H1 (cell line): ENCODE measurements around the gene GMPPA. TPM values are rescaled to one million over a fixed set of nuclear protein-coding genes. Genes with fewer than 3 reads are reported as not detected.

ENCODE experiments used
- CTCF ChIA-PET: fragments of 300-600 bp; sonication (Branson Sonifier 250); formaldehyde crosslinking; loops from one replicate; lab custom pipeline; 2021; ENCODE audit not compliant: partially characterized antibody; lab: Charles Lee
- POLR2A ChIA-PET: fragments of 300-600 bp; sonication (Branson Sonifier 250); formaldehyde crosslinking; loops from one replicate; lab custom pipeline; 2021; ENCODE audit warnings: inconsistent platforms; ENCODE audit not compliant: partially characterized antibody; lab: Charles Lee
- DNase-seq, 2 experiments: peaks; one replicate each; pipeline versions ENCODE4 v3.0.0 to v3.0.0-alpha.2; 2010 to 2022; ENCODE audit warnings: low spot score in 2 of 2, low read depth in 1 of 2, mixed read lengths in 1 of 2
- FAIRE-seq: peaks from 2 replicates; lab custom pipeline; 2011; peaks lifted over from hg19 to GRCh38; lab: Jason Lieb, UNC
- H2AFZ ChIP-seq: 2 replicates; pipeline ENCODE4 v1.8.1; 2012; ENCODE audit warnings: low read length, inconsistent platforms
- H2AK5ac ChIP-seq: 2 replicates; pipeline ENCODE4 v1.6.1; 2013; ENCODE audit warnings: low read depth, low read length
- H2BK120ac ChIP-seq: replicated peaks from 2 replicates; pipeline ENCODE3; 2013; ENCODE audit warnings: low read depth, low read length, inconsistent platforms
- H2BK12ac ChIP-seq: 2 replicates; pipeline ENCODE4 v1.6.1; 2013; ENCODE audit warnings: low read depth, low read length
- H2BK15ac ChIP-seq: 2 replicates; pipeline ENCODE4 v1.6.1; 2013; ENCODE audit warnings: low read length
- H2BK20ac ChIP-seq: 2 replicates; pipeline ENCODE4 v1.6.1; 2013; ENCODE audit warnings: low read length
- H2BK5ac ChIP-seq: 2 replicates; pipeline ENCODE4 v1.6.1; 2013; ENCODE audit warnings: low read depth, low read length
- H3K14ac ChIP-seq: 2 replicates; pipeline ENCODE4 v1.6.1; 2013; ENCODE audit warnings: inconsistent platforms; ENCODE audit not compliant: insufficient read length
- H3K18ac ChIP-seq: 2 replicates; pipeline ENCODE4 v1.6.1; 2013; ENCODE audit warnings: low read length; ENCODE audit errors: extremely low read depth
- H3K23ac ChIP-seq: 2 replicates; pipeline ENCODE4 v1.6.1; 2013; ENCODE audit warnings: inconsistent platforms; ENCODE audit not compliant: insufficient read length
- H3K23me2 ChIP-seq: 2 replicates; pipeline ENCODE4 v1.6.1; 2013; ENCODE audit warnings: low read depth, low read length
- H3K27ac ChIP-seq: 2 replicates; pipeline ENCODE4 v1.6.1; 2011; ENCODE audit warnings: low read depth, low read length, inconsistent platforms
- H3K27me3 ChIP-seq, 4 experiments: replicated peaks in 1 of 4; 1 replicate in 1 of 4; 2 replicates in 3 of 4; pipeline versions ENCODE4 v1.6.1 to v1.8.1; 2011 to 2013; ENCODE audit warnings: low read length in 3 of 4, mild to moderate bottlenecking in 3 of 4, inconsistent platforms in 2 of 4, mixed read lengths in 2 of 4, moderate library complexity in 1 of 4; ENCODE audit not compliant: control insufficient read depth in 3 of 4, insufficient read depth in 3 of 4; ENCODE audit errors: extremely low read depth in 1 of 4
- H3K36me3 ChIP-seq, 4 experiments: 2 replicates each; pipeline versions ENCODE4 v1.6.1 to v1.8.1; 2011 to 2013; ENCODE audit warnings: mild to moderate bottlenecking in 4 of 4, low read length in 3 of 4, moderate library complexity in 2 of 4, control low read depth in 1 of 4, inconsistent platforms in 1 of 4; ENCODE audit not compliant: insufficient read depth in 4 of 4, control insufficient read depth in 2 of 4
- H3K4ac ChIP-seq: replicated peaks from 2 replicates; pipeline ENCODE3; 2013; ENCODE audit warnings: low read length, low read depth, mixed read lengths, inconsistent platforms; ENCODE audit not compliant: insufficient read length
- H3K4me1 ChIP-seq, 4 experiments: replicated peaks in 1 of 4; 1 replicate in 1 of 4; 2 replicates in 3 of 4; pipeline versions ENCODE4 v1.6.1 to v1.8.1; 2011 to 2013; ENCODE audit warnings: low read length in 3 of 4, inconsistent platforms in 2 of 4, mixed read lengths in 1 of 4; ENCODE audit not compliant: insufficient read depth in 4 of 4, control insufficient read depth in 3 of 4
- H3K4me2 ChIP-seq, 2 experiments: 2 replicates each; pipeline versions ENCODE4 v1.6.1 to v1.8.1; 2011 to 2013; ENCODE audit warnings: low read depth in 2 of 2, low read length in 2 of 2, control low read depth in 1 of 2, inconsistent platforms in 1 of 2, mild to moderate bottlenecking in 1 of 2; ENCODE audit not compliant: insufficient read depth in 1 of 2
- H3K4me3 ChIP-seq, 4 experiments: fragments of 200-600, 300-600 bp in 1 of 4; sonication (generic), shearing (Covaris generic), sonication (Bioruptor Twin) in 1 of 4; 2 replicates each; pipeline versions ENCODE4 v1.5.1 to v1.8.1; 2011 to 2016; ENCODE audit warnings: low read length in 4 of 4, low read depth in 3 of 4, control low read depth in 2 of 4, inconsistent platforms in 2 of 4, mild to moderate bottlenecking in 2 of 4, mixed read lengths in 1 of 4, moderate library complexity in 1 of 4; ENCODE audit not compliant: insufficient read depth in 2 of 4; ENCODE audit errors: extremely low read depth in 1 of 4
- H3K56ac ChIP-seq: replicated peaks from 2 replicates; pipeline ENCODE3; 2013; ENCODE audit warnings: low read depth, mild to moderate bottlenecking, mixed read lengths, low read length, inconsistent platforms; ENCODE audit not compliant: insufficient read length
- H3K79me1 ChIP-seq: 2 replicates; pipeline ENCODE4 v1.6.1; 2013; ENCODE audit warnings: low read depth, low read length, control low read depth
- H3K79me2 ChIP-seq, 2 experiments: 2 replicates each; pipeline versions ENCODE4 v1.6.1 to v1.8.1; 2012 to 2013; ENCODE audit warnings: low read length in 2 of 2, mild to moderate bottlenecking in 2 of 2, inconsistent platforms in 1 of 2; ENCODE audit not compliant: insufficient read depth in 2 of 2, control insufficient read depth in 1 of 2
- H3K9ac ChIP-seq, 4 experiments: replicated peaks in 1 of 4; 1 replicate in 1 of 4; 2 replicates in 3 of 4; pipeline versions ENCODE4 v1.6.1 to v1.8.1; 2011 to 2013; ENCODE audit warnings: low read depth in 3 of 4, low read length in 3 of 4, control low read depth in 2 of 4, mild to moderate bottlenecking in 2 of 4, moderate library complexity in 2 of 4, inconsistent platforms in 1 of 4; ENCODE audit errors: extremely low read depth in 1 of 4
- H3K9me3 ChIP-seq, 2 experiments: 2 replicates each; pipeline versions ENCODE4 v1.6.1 to v1.8.1; 2012 to 2013; ENCODE audit warnings: mild to moderate bottlenecking in 2 of 2, moderate library complexity in 2 of 2, control low read depth in 1 of 2, inconsistent platforms in 1 of 2, low read depth in 1 of 2, low read length in 1 of 2, mixed read lengths in 1 of 2; ENCODE audit not compliant: insufficient read depth in 2 of 2
- H4K20me1 ChIP-seq, 2 experiments: replicated peaks in 1 of 2; 2 replicates each; pipeline versions ENCODE3 to v1.8.1; 2011 to 2013; ENCODE audit warnings: inconsistent platforms in 2 of 2, low read length in 2 of 2, mild to moderate bottlenecking in 1 of 2; ENCODE audit not compliant: insufficient read depth in 2 of 2, control insufficient read depth in 1 of 2
- H4K5ac ChIP-seq: 2 replicates; pipeline ENCODE4 v1.6.1; 2013; ENCODE audit warnings: low read length, low read depth, mixed read lengths, inconsistent platforms; ENCODE audit not compliant: insufficient read length
- H4K8ac ChIP-seq: 2 replicates; pipeline ENCODE4 v1.8.0; 2013; ENCODE audit warnings: mild to moderate bottlenecking, moderate library complexity, low read length, inconsistent platforms; ENCODE audit not compliant: insufficient read depth; ENCODE audit errors: extremely low read depth
- H4K91ac ChIP-seq: replicated peaks from 2 replicates; pipeline ENCODE3; 2013; ENCODE audit warnings: low read length, mixed read lengths, inconsistent platforms; ENCODE audit not compliant: insufficient read length
- ASH2L ChIP-seq: fragments of 200-600, 300-600 bp; sonication (generic); IDR thresholded peaks from one replicate; pipeline ENCODE4 v1.7.1; 2017; ENCODE audit warnings: low read length
- EGR1 ChIP-seq: IDR thresholded peaks from 2 replicates; pipeline ENCODE4 v1.6.1; 2011; ENCODE audit warnings: low read depth, low read length, borderline replicate concordance
- KDM4A ChIP-seq: IDR thresholded peaks from one replicate; pipeline ENCODE4 v1.7.1; 2012; ENCODE audit warnings: low read depth, mild to moderate bottlenecking, moderate library complexity, low read length, inconsistent platforms; ENCODE audit not compliant: severe bottlenecking
- NANOG ChIP-seq: IDR thresholded peaks from 2 replicates; pipeline ENCODE4 v1.6.1; 2011; ENCODE audit warnings: low read length, low read depth, mild to moderate bottlenecking, inconsistent platforms; ENCODE audit not compliant: insufficient read depth, poor library complexity, severe bottlenecking
- PHF8 ChIP-seq: fragments of 200-600 bp; sonication (generic); conservative IDR thresholded peaks from 2 replicates; pipeline ENCODE4 v1.7.1; 2012; ENCODE audit warnings: low read depth, mild to moderate bottlenecking, inconsistent platforms, low read length, moderate library complexity
- POLR2A ChIP-seq, 2 experiments: IDR thresholded peaks; 1 replicate in 1 of 2; 2 replicates in 1 of 2; pipeline ENCODE4 v1.6.1; 2011; ENCODE audit warnings: low read depth in 2 of 2, low read length in 2 of 2, mild to moderate bottlenecking in 2 of 2; ENCODE audit errors: control extremely low read depth in 1 of 2
- TAF1 ChIP-seq: IDR thresholded peaks from 2 replicates; pipeline ENCODE4 v1.6.1; 2011; ENCODE audit warnings: mild to moderate bottlenecking, low read depth, low read length
- TAF7 ChIP-seq: optimal IDR thresholded peaks from 2 replicates; pipeline ENCODE3; 2011; ENCODE audit warnings: low read depth, mild to moderate bottlenecking, inconsistent platforms, low read length, moderate library complexity, borderline replicate concordance
- TEAD4 ChIP-seq: IDR thresholded peaks from 2 replicates; pipeline ENCODE4 v1.6.1; 2012; ENCODE audit warnings: low read depth, low read length, inconsistent platforms, mixed read lengths
- WGBS, 2 experiments: shearing (Covaris generic) in 1 of 2; methylation state at CpG; one replicate each; pipeline versions ENCODE4 v1.1.6 to v1.1.7; 2013 to 2015; ENCODE audit warnings: low lambda C conversion rate in 2 of 2, mixed read lengths in 2 of 2, inconsistent platforms in 1 of 2, low coverage in 1 of 2, missing lambda C conversion rate in 1 of 2; ENCODE audit not compliant: insufficient replicate concordance in 2 of 2, insufficient coverage in 1 of 2, insufficient read length in 1 of 2; ENCODE audit errors: extremely low coverage in 1 of 2, missing lambda C conversion rate in 1 of 2; 5-methylcytosine and 5-hydroxymethylcytosine counted together
- polyA plus RNA-seq, 7 experiments: library from polyadenylated mRNA; depleted of rRNA in 3 of 7; stranded (reverse) in 5 of 7; unstranded in 2 of 7; fragments of >200 nt in 5 of 7; fragments of 200-250 nt in 2 of 7; gene quantifications; 1 replicate in 5 of 7; 2 replicates in 1 of 7; 4 replicates in 1 of 7; pipeline versions ENCODE4 v1.2.1 to v1.2.3, GENCODE V29; 2011 to 2013; ENCODE audit warnings: missing spikeins in 2 of 7, mixed read lengths in 2 of 7
- total RNA-seq: library from RNA; stranded (reverse); fragmentation: NEBNext Ultra II Directional; extraction: Animal tissue kit (Norgen Biotek cat#: 25700); gene quantifications from 2 replicates; pipeline ENCODE4 v1.2.1, GENCODE V29; 2021
- TF ChIP-seq, protein P1 (sequence below): IDR thresholded peaks from 2 replicates; pipeline ENCODE4 v1.6.1; 2012; ENCODE audit warnings: inconsistent platforms

GMPPA gene
- total and polyA plus RNA-seq, 2 of the 8 experiments (the other 6 are each of a cell fraction or from before 2014, with no cell fraction given): 34.3 to 98.8 TPM

DNA sequence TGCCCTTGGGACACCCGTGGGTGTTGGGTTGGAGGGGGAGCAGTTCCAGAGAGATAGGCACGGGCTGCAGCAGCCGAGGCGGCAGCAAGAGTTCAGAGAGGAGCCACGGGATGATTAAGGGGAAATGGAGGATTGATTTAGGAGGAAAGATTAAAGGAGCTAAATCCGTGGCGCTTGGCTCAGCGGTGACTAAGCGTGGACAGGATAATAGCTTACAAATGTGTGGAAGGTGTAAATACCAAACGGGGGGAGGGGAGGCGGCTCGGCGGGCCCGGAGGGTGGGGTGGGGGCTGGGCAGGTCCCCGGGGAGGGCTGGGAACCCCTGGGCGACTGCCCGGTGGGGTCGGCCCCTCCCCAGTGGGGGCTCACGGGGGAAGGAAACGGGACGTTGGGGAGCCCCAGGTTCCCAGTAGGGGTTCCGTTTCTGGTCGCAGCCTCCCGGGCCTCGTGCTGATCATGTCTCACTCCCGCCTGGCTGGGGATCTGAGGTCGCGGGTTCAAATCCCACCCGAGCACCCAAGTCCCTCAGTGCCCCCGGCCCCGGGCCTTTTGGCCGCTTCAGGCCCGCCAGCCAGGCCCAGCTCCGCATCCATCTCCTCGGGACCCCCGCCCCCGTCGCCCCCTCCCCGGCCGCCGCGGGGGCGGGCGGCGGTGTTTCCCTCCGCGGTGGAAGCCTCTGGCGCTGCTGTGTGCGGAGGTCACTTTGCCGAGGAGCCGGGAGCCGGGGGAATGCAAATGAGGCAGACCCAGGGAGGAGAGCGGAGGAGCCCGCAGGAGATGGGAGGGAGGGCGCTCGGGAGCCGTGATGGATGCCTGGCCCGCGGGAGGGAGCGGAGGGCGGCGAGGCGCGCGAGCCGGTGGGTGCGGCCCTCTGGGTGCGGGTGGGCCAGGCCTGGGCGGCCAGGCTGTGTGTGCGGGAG is 23.7 kb downstream of the GMPPA start:
- Histone ChIP-seq H3K27ac (no peak overlapping the region), H3K23ac (no peak overlapping the region), H3K79me2 (no peaks in the 10 kb centered on the region), H3K9ac (no peak overlapping the region), H2BK5ac (peak overlapping the region; percentile 16; the same call in 1 of the 2 replicates), H3K4ac (no peak overlapping the region), H4K5ac (peak overlapping the region; percentile 8), H2BK12ac (peak overlapping the region; percentile 81; the same call in 1 of the 2 replicates), H3K9me3 (no peaks in the 10 kb centered on the region), H3K18ac (peak overlapping the region; percentile 24; the same call in 1 of the 2 replicates), H2AK5ac (no peak overlapping the region), H3K4me1 (peaks cover 0 to 28% (median 19%) of the 10 kb centered on the region in 4 experiments; a peak in 6 of 7 replicates), H3K36me3 (no peaks in the 10 kb centered on the region), H2BK120ac (peak overlapping the region; percentile 62), H2BK20ac (peak overlapping the region; percentile 11; the same call in 1 of the 2 replicates), H3K27me3 (peaks cover 0 to 11% (median 2%) of the 10 kb centered on the region in 4 experiments; a peak in 3 of 7 replicates), H3K4me3 (peak overlapping the region; percentile 38 to 63 (median 52)), H2AFZ (no peak overlapping the region), H4K20me1 (no peaks in the 10 kb centered on the region), H3K4me2 (peak overlapping the region; percentile 81 to 92), H3K56ac (no peak overlapping the region), H2BK15ac (peak overlapping the region; percentile 99; the same call in 1 of the 2 replicates), H4K8ac (peak overlapping the region; percentile 85; the same call in 1 of the 2 replicates), H4K91ac (peak overlapping the region; percentile 94), H3K14ac (no peak overlapping the region), H3K79me1 (no peaks in the 10 kb centered on the region), H3K23me2 (peaks cover 2% of the 10 kb centered on the region; the same call in 1 of the 2 replicates)
- WGBS, 2 experiments: 18% methylated on average over 23 of the region's 70 CpGs; no CpG with 5 or more reads in 1 of the 2 experiments
- no peak for FAIRE-seq
- CTCF ChIA-PET: interaction anchor here (0.6 to 113.1 kb wide), 16 partner anchors 9 to 521 kb away, joined by 3 to 7248 read pairs (median 4); partner anchors contain the start of genes ASIC4, DES, DNPEP and GMPPA
- POLR2A ChIA-PET: interaction anchor here (0.6 to 2.7 kb wide), 12 partner anchors 15 to 54 kb away, joined by 3 to 10 read pairs (median 6); partner anchors contain the start of gene GMPPA
- no peak for DNase-seq
- TF ChIP-seq KDM4A (peak; percentile 22), PHF8 (peak; percentile 24; the same call in 1 of the 2 replicates), EGR1 (no peak), TEAD4 (0 out of 2 replicates have a peak, but pooled peaks have one; percentile 11), ASH2L (peak; percentile 34), TAF7 (no peak), NANOG (no peak), POLR2A (IDR thresholded peaks at IDR 0.05; ENCODE audit: control extremely low read depth in 1 of 2, low read depth in 2 of 2, low read length in 2 of 2) (no peak), TAF1 (peak; percentile 25; the same call in 1 of the 2 replicates)
- TF ChIP-seq, protein P1, sequence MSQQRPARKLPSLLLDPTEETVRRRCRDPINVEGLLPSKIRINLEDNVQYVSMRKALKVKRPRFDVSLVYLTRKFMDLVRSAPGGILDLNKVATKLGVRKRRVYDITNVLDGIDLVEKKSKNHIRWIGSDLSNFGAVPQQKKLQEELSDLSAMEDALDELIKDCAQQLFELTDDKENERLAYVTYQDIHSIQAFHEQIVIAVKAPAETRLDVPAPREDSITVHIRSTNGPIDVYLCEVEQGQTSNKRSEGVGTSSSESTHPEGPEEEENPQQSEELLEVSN: peak; percentile 70
